ENCODE results near the gene TMEM200A. TPM values are rescaled to one million over a fixed set of nuclear protein-coding genes. Genes with fewer than 3 reads are reported as not detected.

The TMEM200A gene
- total RNA-seq, 1 experiment from 2014 or later, result not detected

DNA sequence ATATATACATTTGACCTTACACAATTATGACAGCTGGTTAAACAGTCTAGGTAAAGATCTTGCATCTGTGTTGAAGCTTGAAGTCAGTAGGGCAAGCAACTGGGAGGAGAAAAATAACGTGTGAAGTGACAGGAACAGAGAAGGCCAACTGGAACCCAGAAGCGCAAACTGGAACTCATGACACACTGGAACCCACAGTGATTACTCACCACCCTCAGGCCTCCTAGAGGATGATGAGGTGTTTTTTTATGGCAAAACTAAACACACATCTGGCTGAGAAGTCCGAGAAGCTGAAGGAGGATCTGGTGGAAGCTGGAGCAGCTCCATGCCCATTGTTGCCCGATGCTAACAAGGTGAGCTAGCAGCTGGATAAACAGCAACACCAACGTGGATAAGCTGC is 108.1 kb downstream of the TMEM200A start:
- no peak for DNase-seq (ENCODE audit: extremely low read depth, low read depth)

DNA sequence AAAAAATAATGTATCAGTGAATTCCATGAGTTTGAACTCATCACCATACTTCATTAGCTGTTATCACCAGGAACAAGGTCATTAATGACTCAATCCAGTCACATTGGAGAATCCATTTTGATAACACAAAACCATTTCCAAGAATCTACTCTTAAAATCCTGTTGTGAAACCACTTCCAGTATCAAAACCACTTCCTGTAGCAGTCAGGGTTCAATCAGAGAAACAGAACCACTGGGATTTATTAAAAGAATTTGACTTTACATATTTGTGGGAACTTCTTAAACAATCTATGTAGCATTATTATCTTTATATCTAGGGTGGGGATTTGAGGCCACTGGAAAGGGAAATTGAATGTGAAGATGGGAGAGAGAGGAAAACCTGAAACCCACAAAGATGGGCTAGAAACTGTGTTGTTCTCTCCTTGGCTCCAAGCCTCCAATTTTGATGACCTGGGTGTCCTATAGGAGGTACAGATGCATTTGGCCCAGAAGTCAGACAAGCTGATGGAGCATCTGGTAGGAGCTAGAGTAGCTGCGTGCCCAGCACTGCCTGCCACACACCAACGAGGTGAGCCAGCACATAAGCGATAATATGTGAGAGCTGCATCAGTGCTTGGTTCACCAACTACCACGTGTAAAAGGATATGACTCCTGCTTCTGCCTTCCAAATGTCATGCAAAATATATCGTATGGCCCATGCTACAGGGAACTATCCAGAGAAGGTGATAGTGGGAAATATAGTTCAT is 117.0 kb downstream of the TMEM200A start:
- no peak for DNase-seq (ENCODE audit: extremely low read depth, low read depth)

DNA sequence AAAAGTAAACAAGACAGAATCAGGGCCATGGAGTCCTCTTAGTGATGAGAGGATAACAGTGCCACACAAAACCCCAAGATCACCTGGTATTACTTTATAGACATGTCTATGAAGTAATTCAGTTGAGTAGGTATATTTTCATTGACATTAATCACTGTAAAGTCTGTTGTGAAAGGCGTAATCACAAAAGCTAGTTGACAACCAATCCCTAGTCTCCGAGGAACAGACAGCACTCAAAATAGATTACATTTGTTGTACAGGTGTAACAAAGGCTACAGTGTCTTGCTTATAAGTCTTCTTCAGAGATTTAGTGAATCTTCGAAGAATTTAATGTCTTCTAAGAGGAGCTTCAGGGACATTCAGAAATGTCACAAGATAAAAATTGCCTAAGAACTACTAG is 120.1 kb downstream of the TMEM200A start:
- no peak for DNase-seq (ENCODE audit: extremely low read depth, low read depth)

DNA sequence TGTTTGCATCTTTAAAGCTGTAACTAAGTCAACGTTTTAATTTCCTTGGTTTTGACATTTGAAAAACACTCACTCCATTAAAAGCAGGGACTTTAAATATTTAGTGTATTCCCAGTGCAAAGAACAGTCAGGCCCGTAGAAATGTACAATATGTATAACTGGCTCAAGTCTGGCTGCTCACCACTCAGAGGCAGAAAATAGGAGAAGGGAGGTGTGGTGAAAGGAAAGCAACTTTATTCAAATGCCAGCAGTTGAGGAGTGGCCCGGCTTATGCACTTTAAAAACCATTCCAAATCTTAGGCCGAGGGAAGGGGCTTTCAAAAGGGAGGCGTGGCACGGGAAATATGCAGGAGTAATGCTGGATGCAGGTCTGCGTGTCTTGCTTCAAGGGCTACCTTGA is 120.6 kb downstream of the TMEM200A start:
- DNase-seq (ENCODE audit: extremely low read depth, low read depth), result no peak

DNA sequence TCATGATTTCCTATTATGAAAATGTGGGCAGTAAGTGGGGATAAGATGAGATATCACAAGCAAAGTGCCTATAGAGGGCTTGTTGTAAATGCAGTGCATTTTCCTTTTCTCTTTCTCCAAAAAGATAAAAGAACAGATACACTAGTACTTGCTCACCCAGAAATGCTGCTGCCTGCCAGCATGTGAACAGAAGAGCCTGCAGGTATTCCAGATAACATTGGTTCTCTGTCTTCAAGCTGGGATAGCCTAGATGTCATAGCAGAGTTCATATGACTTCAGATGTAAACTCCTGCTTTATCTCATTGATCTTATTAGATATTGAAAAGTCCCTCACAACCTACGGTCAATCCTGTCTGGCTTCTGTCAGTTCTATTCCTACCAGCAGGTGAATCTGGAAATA is 123.7 kb downstream of the TMEM200A start:
- DNase-seq (ENCODE audit: extremely low read depth, low read depth), result no peak

Other genes with a start within 250 kb of the TMEM200A start
- gene SAMD3, start 143.1 kb upstream of the TMEM200A start, total RNA-seq (2014; rRNA removed; shearing (Covaris generic)), result not detected in 2 replicates

Data from NCI-H460 (cell line).